H1 (cell line): ENCODE results near the gene DKK1. TPM values are rescaled to one million over a fixed set of nuclear protein-coding genes. Genes with fewer than 3 reads are reported as not detected.

Source experiments
- EGR1 ChIP-seq: IDR thresholded peaks from 2 replicates; pipeline ENCODE4 v1.6.1; 2011; ENCODE audit warnings: low read depth, low read length, borderline replicate concordance
- GTF2F1 ChIP-seq: IDR thresholded peaks from 2 replicates; pipeline ENCODE4 v1.6.1; 2012; ENCODE audit warnings: low read depth, low read length, improper control_type of control experiment, borderline replicate concordance
- polyA plus RNA-seq, 7 experiments: library from polyadenylated mRNA; depleted of rRNA in 3 of 7; stranded (reverse) in 5 of 7; unstranded in 2 of 7; fragments of >200 nt in 5 of 7; fragments of 200-250 nt in 2 of 7; gene quantifications; 1 replicate in 5 of 7; 2 replicates in 1 of 7; 4 replicates in 1 of 7; pipeline versions ENCODE4 v1.2.1 to v1.2.3, GENCODE V29; 2011 to 2013; ENCODE audit warnings: missing spikeins in 2 of 7, mixed read lengths in 2 of 7
- total RNA-seq: library from RNA; stranded (reverse); fragmentation: NEBNext Ultra II Directional; extraction: Animal tissue kit (Norgen Biotek cat#: 25700); gene quantifications from 2 replicates; pipeline ENCODE4 v1.2.1, GENCODE V29; 2021

The DKK1 gene
- total and polyA plus RNA-seq, 2 of the 8 experiments (the other 6 are each of a cell fraction or from before 2014, with no cell fraction given), result 0.36 to 0.61 TPM

DNA sequence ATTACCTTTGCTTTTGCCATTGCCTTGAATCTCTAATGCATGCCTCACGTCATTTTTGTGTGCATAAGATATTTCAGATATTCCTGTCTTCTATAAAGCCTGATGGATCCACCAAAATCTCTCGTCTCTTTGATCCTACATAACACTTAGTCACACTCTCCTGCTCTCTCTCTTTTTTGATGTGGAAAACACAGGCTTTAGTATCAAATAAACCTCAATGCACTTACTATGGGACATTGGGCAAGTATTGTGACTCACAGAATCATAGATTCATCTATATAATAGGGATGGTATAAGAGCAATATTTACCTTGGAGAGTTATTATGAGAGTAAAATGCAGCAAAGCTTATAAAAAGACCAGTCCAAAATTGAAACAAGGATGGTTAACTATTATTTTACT is 39.1 kb downstream of the DKK1 start (continued):
- TF ChIP-seq EGR1 (no peak), GTF2F1 (no peak)
